NCI-H187 (cell line): ENCODE measurements around the gene SAP30BP.

ENCODE experiments used
- DNase-seq, 2 experiments: peaks; one replicate each; lab custom pipeline; 2025; lab: John Stamatoyannopoulos, UW

The SAP30BP gene

GRCh38 chr17:75666959-75667790 is at the start of gene SAP30BP, which contains the start of gene RECQL5:
SAP30BP (plus strand) TSS chr17:75667338; CDS start chr17:75667373, 35 bp downstream.
RECQL5 (minus strand) TSS chr17:75667154; CDS start chr17:75666557, 597 bp downstream.
- peak; percentile 93 for DNase-seq

- DNase-seq: no peak
Observed at GRCh38 chr17:75617675-75618074, 49.5 kb upstream of the SAP30BP start.

- DNase-seq: no peak
Observed at GRCh38 chr17:75619506-75620431, 47.4 kb upstream of the SAP30BP start.

GRCh38 chr17:75621489-75621888 is 45.6 kb upstream of the SAP30BP start:
- no peak for DNase-seq

GRCh38 chr17:75622076-75622475 is 45.1 kb upstream of the SAP30BP start:
- DNase-seq: no peak

- no peak for DNase-seq
Observed at GRCh38 chr17:75622771-75623273, 44.3 kb upstream of the SAP30BP start.

GRCh38 chr17:75623386-75623785 is 43.8 kb upstream of the SAP30BP start:
- no peak for DNase-seq

GRCh38 chr17:75624021-75624420 is 43.1 kb upstream of the SAP30BP start:
- DNase-seq: no peak

GRCh38 chr17:75624714-75625345 is 42.3 kb upstream of the SAP30BP start:
- no peak for DNase-seq

GRCh38 chr17:75625813-75626486 is 41.2 kb upstream of the SAP30BP start:
- DNase-seq: no peak

- no peak for DNase-seq
Observed at GRCh38 chr17:75626496-75627038, 40.6 kb upstream of the SAP30BP start.

- no peak for DNase-seq
Observed at GRCh38 chr17:75627094-75627493, 40.0 kb upstream of the SAP30BP start.

GRCh38 chr17:75628425-75628824 is 38.7 kb upstream of the SAP30BP start:
- DNase-seq: no peak

- DNase-seq: no peak
Observed at GRCh38 chr17:75629157-75629556, 38.0 kb upstream of the SAP30BP start.

- no peak for DNase-seq
Observed at GRCh38 chr17:75630071-75630917, 36.8 kb upstream of the SAP30BP start.

- no peak for DNase-seq
Observed at GRCh38 chr17:75631353-75631752, 35.8 kb upstream of the SAP30BP start.

- no peak for DNase-seq
Observed at GRCh38 chr17:75632428-75632827, 34.7 kb upstream of the SAP30BP start.

GRCh38 chr17:75632863-75633485 is 34.2 kb upstream of the SAP30BP start, which contains the start of gene SMIM5:
SMIM5 (plus strand) TSS chr17:75633434; CDS start chr17:75640202, 6,768 bp downstream.
- DNase-seq: peak; percentile 21 to 53
